GM12891 (cell line): Measurements from ENCODE around the gene RPS6KA4.
"Not testable (repeated sequence)": the region's sequence is repeated elsewhere in the genome, so short reads cannot be mapped to it uniquely, and the experiment has no call there.

ENCODE experiments used
- DNase-seq: peaks from one replicate; pipeline ENCODE4 v3.0.0; 2011; ENCODE audit warnings: low spot score; ENCODE audit not compliant: insufficient read length
- FAIRE-seq: peaks from 2 replicates; lab custom pipeline; 2011; peaks lifted over from hg19 to GRCh38; lab: Jason Lieb, UNC
- PAX5 ChIP-seq: IDR thresholded peaks from 2 replicates; pipeline ENCODE4 v1.6.1; 2011; ENCODE audit warnings: low read length, moderate library complexity, mild to moderate bottlenecking; ENCODE audit not compliant: insufficient read depth, severe bottlenecking
- POLR2A ChIP-seq: IDR thresholded peaks from 2 replicates; pipeline ENCODE4 v1.6.1; 2011; ENCODE audit warnings: low read depth, low read length, control low read depth
- POLR2AphosphoS5 ChIP-seq: IDR thresholded peaks from 2 replicates; pipeline ENCODE4 v1.6.1; 2011; ENCODE audit warnings: low read depth, low read length, control low read depth
- POU2F2 ChIP-seq: IDR thresholded peaks from 2 replicates; pipeline ENCODE4 v1.6.1; 2011; ENCODE audit warnings: low read depth, mild to moderate bottlenecking, control low read depth, low read length, moderate library complexity
- SPI1 ChIP-seq: IDR thresholded peaks from 2 replicates; pipeline ENCODE4 v1.6.1; 2011; ENCODE audit warnings: low read depth, low read length, control low read depth
- TAF1 ChIP-seq: IDR thresholded peaks from 2 replicates; pipeline ENCODE4 v1.6.1; 2011; ENCODE audit warnings: low read depth, low read length, control low read depth

Gene RPS6KA4

DNA sequence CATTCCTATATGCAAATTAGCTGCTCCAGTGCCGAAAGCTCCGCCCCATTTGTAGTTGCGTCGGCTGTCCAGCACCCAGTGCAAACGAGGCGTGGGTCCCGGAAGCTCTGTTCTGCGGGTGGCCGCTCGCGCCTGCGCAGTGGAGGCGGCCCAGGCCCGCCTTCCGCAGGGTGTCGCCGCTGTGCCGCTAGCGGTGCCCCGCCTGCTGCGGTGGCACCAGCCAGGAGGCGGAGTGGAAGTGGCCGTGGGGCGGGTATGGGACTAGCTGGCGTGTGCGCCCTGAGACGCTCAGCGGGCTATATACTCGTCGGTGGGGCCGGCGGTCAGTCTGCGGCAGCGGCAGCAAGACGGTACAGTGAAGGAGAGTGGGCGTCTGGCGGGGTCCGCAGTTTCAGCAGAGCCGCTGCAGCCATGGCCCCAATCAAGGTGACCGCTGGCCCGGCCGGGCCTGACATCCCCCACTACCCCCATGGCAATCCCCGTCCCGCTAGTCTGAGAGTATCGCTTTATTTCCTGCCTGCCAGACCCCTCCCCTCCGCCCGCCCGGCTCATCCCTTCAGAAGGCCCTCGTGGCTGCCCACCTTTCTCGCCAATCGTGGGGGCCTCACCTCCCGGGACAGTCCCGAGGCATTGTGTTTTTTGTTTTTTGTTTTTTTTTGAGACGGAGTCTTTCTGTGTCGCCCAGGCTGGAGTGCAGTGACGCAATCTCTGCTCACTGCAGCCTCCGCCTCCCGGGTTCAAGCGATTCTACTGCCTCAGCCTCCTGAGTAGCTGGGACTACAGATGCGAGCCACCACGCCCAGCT, 40.8 kb upstream of the RPS6KA4 start, which contains the start of gene PRDX5:
Gene PRDX5 (plus strand): TSS at position 161 of the 805 bp plus-strand sequence. CDS start 95 bp downstream, at position 256.
- FAIRE-seq (peak; percentile 100), DNase-seq (peak; percentile 98)
- TF ChIP-seq TAF1 (0 out of 2 replicates have a peak, but pooled peaks have one; percentile 50), POU2F2 (no peak; the same call in 1 of the 2 replicates), POLR2A (peak; percentile 40; the same call in 1 of the 2 replicates), PAX5 (peak; percentile 31)

DNA sequence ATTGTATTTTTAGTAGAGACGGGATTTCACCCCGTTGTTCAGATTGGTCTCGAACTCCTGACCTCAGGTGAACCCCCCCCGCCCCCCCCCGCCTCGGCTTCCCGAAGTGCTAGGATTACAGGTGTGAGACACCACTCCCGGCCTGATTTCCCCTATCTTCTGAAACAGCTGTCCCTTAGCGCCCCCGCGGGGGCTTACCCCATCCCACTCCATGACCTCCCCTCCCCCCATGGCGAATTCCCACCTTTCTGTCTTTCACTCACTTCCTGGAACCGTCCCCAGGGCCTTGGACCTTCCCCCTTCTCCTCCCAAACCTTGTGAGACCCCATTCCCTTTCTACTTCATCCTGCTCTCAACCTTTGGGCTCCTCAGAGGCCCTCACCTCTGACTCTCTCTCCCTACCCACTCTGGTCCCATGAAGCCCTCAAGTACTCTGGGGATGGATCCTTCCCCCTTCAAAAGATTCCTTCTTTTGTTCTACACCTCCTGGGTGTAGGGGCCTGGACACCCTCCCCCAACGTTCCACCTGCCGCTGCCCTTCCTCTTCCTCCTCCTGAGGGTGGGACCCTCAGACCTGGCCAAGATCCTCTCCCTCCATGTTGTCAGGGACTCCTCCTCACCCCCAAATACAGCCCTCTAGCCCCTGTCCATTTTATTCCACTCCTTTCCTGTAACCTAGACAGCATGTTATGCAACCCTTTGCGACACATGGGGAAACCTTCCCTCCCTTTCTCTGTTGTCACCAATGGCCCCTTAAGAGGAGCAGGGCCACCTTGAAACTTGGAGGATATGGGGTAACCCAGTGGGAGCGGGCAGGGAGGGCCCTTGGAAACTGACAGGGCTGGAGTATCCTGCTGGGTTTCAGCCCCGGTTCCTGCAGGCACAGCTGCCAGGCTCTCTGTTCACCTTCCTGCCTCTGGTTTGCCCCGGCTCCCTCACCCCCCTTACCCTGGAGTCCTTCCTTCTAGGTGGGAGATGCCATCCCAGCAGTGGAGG, 39.9 kb upstream of the RPS6KA4 start:
- DNase-seq, result no peak
- no peak for TF ChIP-seq POLR2A
- no peak for TF ChIP-seq PAX5
- no peak for TF ChIP-seq POLR2AphosphoS5
- no peak for TF ChIP-seq SPI1
- TF ChIP-seq TAF1, result no peak
- TF ChIP-seq POU2F2, result no peak
- FAIRE-seq, result no peak

DNA sequence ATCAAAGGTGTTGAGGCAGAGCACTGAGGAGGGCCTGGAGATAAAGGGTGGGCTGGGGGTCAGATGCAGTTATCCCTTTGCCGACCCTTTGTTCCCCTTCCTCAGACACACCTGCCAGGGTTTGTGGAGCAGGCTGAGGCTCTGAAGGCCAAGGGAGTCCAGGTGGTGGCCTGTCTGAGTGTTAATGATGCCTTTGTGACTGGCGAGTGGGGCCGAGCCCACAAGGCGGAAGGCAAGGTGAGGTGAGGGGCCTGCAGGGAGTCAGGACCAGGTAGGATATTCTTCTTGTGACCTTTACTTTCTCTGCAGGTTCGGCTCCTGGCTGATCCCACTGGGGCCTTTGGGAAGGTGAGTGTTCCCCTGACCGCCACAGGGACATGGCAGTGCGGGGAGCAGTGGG, 38.4 kb upstream of the RPS6KA4 start:
- no peak for DNase-seq
- TF ChIP-seq SPI1, result no peak
- no peak for TF ChIP-seq POLR2A
- no peak for TF ChIP-seq TAF1
- no peak for TF ChIP-seq PAX5
- no peak for TF ChIP-seq POU2F2
- TF ChIP-seq POLR2AphosphoS5, result no peak
- FAIRE-seq, result no peak

- DNase-seq (no peak), FAIRE-seq (no peak)
- TF ChIP-seq POLR2A (no peak), POU2F2 (no peak), POLR2AphosphoS5 (no peak), PAX5 (no peak), TAF1 (no peak), SPI1 (no peak)
Measured at GRCh38 chr11:64321026-64321425, 37.9 kb upstream of the RPS6KA4 start.

DNA sequence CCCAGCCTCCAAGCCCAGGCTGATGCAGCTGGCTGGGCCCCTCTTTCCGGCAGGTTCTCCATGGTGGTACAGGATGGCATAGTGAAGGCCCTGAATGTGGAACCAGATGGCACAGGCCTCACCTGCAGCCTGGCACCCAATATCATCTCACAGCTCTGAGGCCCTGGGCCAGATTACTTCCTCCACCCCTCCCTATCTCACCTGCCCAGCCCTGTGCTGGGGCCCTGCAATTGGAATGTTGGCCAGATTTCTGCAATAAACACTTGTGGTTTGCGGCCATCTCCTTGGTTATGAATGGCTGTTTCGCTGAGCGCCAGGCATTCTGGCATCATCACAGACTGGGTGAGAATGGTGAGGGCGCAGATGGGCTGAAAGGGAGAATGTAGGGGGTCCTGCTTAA, 37.4 kb upstream of the RPS6KA4 start:
- no peak for TF ChIP-seq PAX5
- TF ChIP-seq TAF1, result no peak
- TF ChIP-seq SPI1, result no peak
- TF ChIP-seq POLR2A, result no peak
- DNase-seq (no peak), FAIRE-seq (no peak)

DNA sequence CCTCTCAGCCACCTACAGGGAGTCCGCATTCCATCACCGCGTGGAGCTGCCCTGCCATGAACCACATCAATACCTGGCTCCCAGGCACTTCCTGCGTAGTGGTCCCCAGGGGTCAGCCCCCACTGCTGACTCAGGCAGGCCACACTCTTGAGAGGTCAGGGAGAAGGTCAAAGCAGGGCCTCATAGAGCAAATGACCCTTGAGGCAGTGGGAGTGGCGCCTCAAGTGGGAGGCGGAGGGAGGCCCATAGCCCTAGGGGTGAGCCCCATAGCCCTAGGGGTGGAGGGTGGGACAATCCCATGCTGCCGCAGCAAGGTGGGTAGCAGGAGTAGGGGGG, 36.1 kb upstream of the RPS6KA4 start:
- no peak for FAIRE-seq
- TF ChIP-seq PAX5 (no peak), POLR2AphosphoS5 (no peak), SPI1 (no peak), POU2F2 (no peak), TAF1 (no peak), POLR2A (no peak)
- no peak for DNase-seq

GRCh38 chr11:64323373-64323772, 35.6 kb upstream of the RPS6KA4 start:
- no peak for TF ChIP-seq PAX5
- no peak for TF ChIP-seq POU2F2
- no peak for TF ChIP-seq POLR2AphosphoS5
- TF ChIP-seq SPI1, result no peak
- TF ChIP-seq TAF1, result no peak
- TF ChIP-seq POLR2A, result no peak
- DNase-seq, result no peak
- no peak for FAIRE-seq

- not testable (repeated sequence) for FAIRE-seq, DNase-seq
Measured at GRCh38 chr11:64323984-64324383, 35.0 kb upstream of the RPS6KA4 start.

DNA sequence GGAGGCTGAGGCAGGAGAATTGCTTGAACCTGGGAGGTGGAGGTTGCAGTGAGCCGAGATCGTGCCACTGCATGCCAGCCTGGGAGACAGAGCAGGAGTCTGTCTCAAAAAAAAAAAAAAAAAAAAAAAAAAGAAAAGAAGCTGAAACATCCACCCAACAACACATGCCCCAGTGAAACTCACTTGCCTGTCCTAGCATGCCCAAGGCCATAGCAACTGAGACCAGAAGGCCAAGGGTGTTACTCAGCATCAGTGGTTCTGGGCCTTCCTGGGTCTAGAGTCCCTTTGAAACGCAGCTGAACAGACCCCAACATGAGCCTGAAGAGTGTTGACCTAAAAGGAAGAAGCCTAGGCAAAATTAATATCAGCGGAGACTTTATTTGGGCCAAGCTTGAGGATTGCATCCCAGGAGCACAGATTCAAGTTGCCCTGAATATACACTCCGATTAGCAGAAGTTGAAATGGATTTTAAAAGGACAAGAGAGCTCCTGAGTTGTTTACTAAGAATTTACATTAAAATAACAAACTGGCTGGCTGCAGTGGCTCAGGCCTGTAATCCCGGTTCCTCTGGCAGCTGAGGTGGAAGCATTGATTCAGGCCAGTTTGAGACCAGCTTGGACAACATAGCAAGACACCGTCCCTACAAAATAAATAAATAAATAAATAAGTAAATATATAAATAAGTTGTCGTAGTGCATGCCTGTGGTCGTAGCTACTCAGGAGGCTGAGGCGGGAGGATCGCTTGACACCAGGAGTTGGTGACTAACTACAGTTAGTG, 34.1 kb upstream of the RPS6KA4 start:
- TF ChIP-seq POU2F2 (no peak), PAX5 (no peak), POLR2AphosphoS5 (no peak), POLR2A (no peak), SPI1 (no peak), TAF1 (no peak)
- DNase-seq (no peak), FAIRE-seq (no peak)
